ENCODE measurements around the gene BBC3.

DNA sequence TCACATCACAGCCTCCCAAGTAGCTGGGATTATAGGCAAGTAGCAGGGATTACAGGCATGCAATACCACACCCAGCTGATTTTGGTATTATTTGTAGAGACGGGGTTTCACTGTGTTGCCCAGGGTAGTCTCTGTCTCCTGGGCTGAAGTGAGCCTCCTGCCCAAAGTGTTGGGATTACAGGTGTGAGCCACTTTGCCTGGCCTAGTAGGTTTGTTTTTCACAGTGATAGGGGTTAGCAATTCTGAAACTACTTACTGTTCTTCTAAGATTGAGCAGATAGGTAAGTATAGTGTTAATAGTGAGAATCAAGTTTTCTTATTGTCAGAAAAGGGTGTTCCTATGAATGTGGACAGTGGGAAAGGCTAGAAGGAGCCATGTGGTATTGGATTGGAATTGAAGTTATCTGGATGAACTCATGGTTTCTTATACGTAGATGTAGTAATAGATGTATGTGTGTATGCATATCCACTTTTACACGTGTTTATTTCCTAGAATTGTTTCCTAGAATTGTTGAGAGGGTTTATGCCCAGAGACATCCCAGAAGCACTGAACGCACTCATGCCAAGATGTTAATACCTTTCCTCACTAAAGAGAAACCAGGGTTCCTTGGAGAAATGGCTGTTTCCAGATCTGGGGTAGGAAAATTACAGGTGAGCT is 51.2 kb downstream of the BBC3 start:
- no peak for TF ChIP-seq EZH2 (IDR thresholded peaks at IDR 0.05; ENCODE audit: insufficient read depth, poor library complexity, severe bottlenecking)
- no peak for TF ChIP-seq EZH2phosphoT487 (IDR thresholded peaks at IDR 0.05; ENCODE audit: insufficient read depth, low read depth)

Measured in GM23248 (cell line).